ENCODE data around the gene TMF1.

The TMF1 gene

GRCh38 chr3:68984011-68984530, 68.1 kb downstream of the TMF1 start:
- TF ChIP-seq REST (IDR thresholded peaks at IDR 0.05; ENCODE audit: insufficient read depth in 1 of 2, low read depth in 2 of 2, low read length in 2 of 2) (no peak), TAF1 (IDR thresholded peaks at IDR 0.05; ENCODE audit: borderline replicate concordance, insufficient read depth, low read length) (no peak), FOXP2 (optimal IDR thresholded peaks at IDR 0.05; ENCODE audit: borderline replicate concordance, extremely low read depth, extremely low read length, insufficient read depth) (no peak), SIN3A (IDR thresholded peaks at IDR 0.05; ENCODE audit: borderline replicate concordance, insufficient read depth, low read length) (no peak), POLR2AphosphoS5 (IDR thresholded peaks at IDR 0.05; ENCODE audit: low read depth, low read length) (no peak)

GRCh38 chr3:68977486-68978167, 74.5 kb downstream of the TMF1 start:
- TF ChIP-seq POLR2AphosphoS5 (IDR thresholded peaks at IDR 0.05; ENCODE audit: low read depth, low read length) (no peak), REST (IDR thresholded peaks at IDR 0.05; ENCODE audit: insufficient read depth in 1 of 2, low read depth in 2 of 2, low read length in 2 of 2) (no peak), SIN3A (IDR thresholded peaks at IDR 0.05; ENCODE audit: borderline replicate concordance, insufficient read depth, low read length) (no peak), FOXP2 (optimal IDR thresholded peaks at IDR 0.05; ENCODE audit: borderline replicate concordance, extremely low read depth, extremely low read length, insufficient read depth) (no peak), TAF1 (IDR thresholded peaks at IDR 0.05; ENCODE audit: borderline replicate concordance, insufficient read depth, low read length) (no peak)

- TF ChIP-seq TAF1 (IDR thresholded peaks at IDR 0.05; ENCODE audit: borderline replicate concordance, insufficient read depth, low read length) (no peak), SIN3A (IDR thresholded peaks at IDR 0.05; ENCODE audit: borderline replicate concordance, insufficient read depth, low read length) (no peak), POLR2AphosphoS5 (IDR thresholded peaks at IDR 0.05; ENCODE audit: low read depth, low read length) (no peak), FOXP2 (optimal IDR thresholded peaks at IDR 0.05; ENCODE audit: borderline replicate concordance, extremely low read depth, extremely low read length, insufficient read depth) (no peak), REST (IDR thresholded peaks at IDR 0.05; ENCODE audit: insufficient read depth in 1 of 2, low read depth in 2 of 2, low read length in 2 of 2) (no peak)
These were observed 77.4 kb downstream of the TMF1 start for GRCh38 chr3:68974711-68975110.

- TF ChIP-seq REST (IDR thresholded peaks at IDR 0.05; ENCODE audit: insufficient read depth in 1 of 2, low read depth in 2 of 2, low read length in 2 of 2) (no peak), TAF1 (IDR thresholded peaks at IDR 0.05; ENCODE audit: borderline replicate concordance, insufficient read depth, low read length) (no peak), POLR2AphosphoS5 (IDR thresholded peaks at IDR 0.05; ENCODE audit: low read depth, low read length) (no peak), FOXP2 (optimal IDR thresholded peaks at IDR 0.05; ENCODE audit: borderline replicate concordance, extremely low read depth, extremely low read length, insufficient read depth) (no peak), SIN3A (IDR thresholded peaks at IDR 0.05; ENCODE audit: borderline replicate concordance, insufficient read depth, low read length) (no peak)
These were observed 78.5 kb downstream of the TMF1 start for GRCh38 chr3:68973639-68974038.
